ENCODE data around the gene TMPRSS11D. TPM values are rescaled to one million over a fixed set of nuclear protein-coding genes. Genes with fewer than 3 reads are reported as not detected.
A peak's percentile ranks its signal among the peaks of the same experiment; 100 is the strongest.

Gene TMPRSS11D
- total RNA-seq, 4 donors from 2014 or later, result 3.4 TPM; not detected in 3

DNA sequence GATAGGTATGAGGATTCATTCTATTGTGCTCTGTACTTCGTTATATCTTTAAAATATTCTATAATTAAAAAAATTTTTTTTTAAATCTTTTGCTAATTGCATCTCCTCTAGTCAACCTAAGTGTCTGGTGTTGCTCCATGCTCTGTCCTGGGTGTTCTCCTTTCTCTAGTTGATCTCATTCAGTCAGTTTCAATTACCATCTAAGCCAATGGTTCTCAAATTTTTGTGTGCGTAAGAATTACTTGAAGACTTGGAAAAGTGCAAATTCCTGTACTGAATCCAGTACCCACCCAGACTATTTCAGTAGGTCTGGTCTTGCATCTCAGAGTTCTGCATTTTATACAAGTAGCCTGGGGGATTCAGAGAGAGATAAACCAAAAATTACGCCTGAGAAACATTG, 6.7 kb downstream of the TMPRSS11D start:
- H3K27ac ChIP-seq, result no peak overlapping the region
- intact Hi-C loops (cut with DNase I; ENCODE audit: low total_unique reads) (no loop called here), in situ Hi-C loops (cut with MboI; ENCODE audit: low pct_ligation_motif_present in 1 of 4, low pct_unique_long_range_greater_than_20kb in 1 of 4, low sequenced_read_pairs in 3 of 4) (no loop called here)
- no peak for DNase-seq
- no peaks in the 10 kb centered on the region for H3K9me3 ChIP-seq
- TF ChIP-seq CTCF (IDR thresholded peaks at IDR 0.05), result no peak
- no peak for TF ChIP-seq POLR2AphosphoS5 (IDR thresholded peaks at IDR 0.05)
- no peak for TF ChIP-seq POLR2A (IDR thresholded peaks at IDR 0.05)
- TF ChIP-seq EP300 (IDR thresholded peaks at IDR 0.05; ENCODE audit: low read depth), result no peak
- 89 to 92% methylated on average over 3 of the region's 3 CpGs for WGBS, 2 donors (ENCODE audit: low coverage in 1 of 2)
- H3K27me3 ChIP-seq, result no peaks in the 10 kb centered on the region
- no peaks in the 10 kb centered on the region for H3K4me1 ChIP-seq
- H3K36me3 ChIP-seq, result no peaks in the 10 kb centered on the region
- no peak overlapping the region for H3K4me3 ChIP-seq

- Histone ChIP-seq H3K27ac (no peak overlapping the region), H3K27me3 (no peaks in the 10 kb centered on the region), H3K36me3 (no peaks in the 10 kb centered on the region), H3K9me3 (no peaks in the 10 kb centered on the region), H3K4me3 (no peak overlapping the region), H3K4me1 (no peaks in the 10 kb centered on the region)
- no peak for DNase-seq
- in situ Hi-C loops (cut with MboI; ENCODE audit: low pct_ligation_motif_present in 1 of 4, low pct_unique_long_range_greater_than_20kb in 1 of 4, low sequenced_read_pairs in 3 of 4) (no loop called here), intact Hi-C loops (cut with DNase I; ENCODE audit: low total_unique reads) (no loop called here)
- TF ChIP-seq EP300 (IDR thresholded peaks at IDR 0.05; ENCODE audit: low read depth) (no peak), POLR2AphosphoS5 (IDR thresholded peaks at IDR 0.05) (no peak), POLR2A (IDR thresholded peaks at IDR 0.05) (no peak)
- WGBS, 2 donors (ENCODE audit: low coverage in 1 of 2), result 65 to 89% methylated on average over 1 to 2 of the region's 2 CpGs
Measured at GRCh38 chr4:67874986-67875385, 8.8 kb downstream of the TMPRSS11D start.

DNA sequence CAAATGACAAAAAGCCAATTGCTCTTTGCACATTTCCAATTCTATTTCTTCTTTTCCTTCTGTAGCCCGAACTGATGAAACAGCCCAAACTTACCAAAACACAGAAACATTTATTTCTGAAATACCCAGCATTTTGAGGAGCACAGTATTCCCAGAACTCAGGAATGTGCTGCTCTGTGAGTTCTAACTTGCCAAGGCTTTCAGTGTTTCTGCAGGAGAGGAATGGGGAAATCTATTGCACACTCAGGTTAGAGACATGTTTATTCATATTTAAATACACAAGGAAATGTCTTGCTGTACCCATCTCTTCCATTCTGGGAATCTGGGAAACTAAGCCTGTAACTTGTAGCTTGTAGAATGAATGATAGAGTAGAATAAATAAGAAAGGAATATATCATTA, 10.7 kb downstream of the TMPRSS11D start:
- WGBS, 2 donors (ENCODE audit: low coverage in 1 of 2), result 58 to 83% methylated on average over 1 of the region's 1 CpG
- Histone ChIP-seq H3K27me3 (no peaks in the 10 kb centered on the region), H3K27ac (no peak overlapping the region), H3K36me3 (no peaks in the 10 kb centered on the region), H3K9me3 (no peaks in the 10 kb centered on the region), H3K4me3 (no peak overlapping the region), H3K4me1 (no peaks in the 10 kb centered on the region)
- DNase-seq, result no peak
- TF ChIP-seq CTCF (IDR thresholded peaks at IDR 0.05), result no peak
- TF ChIP-seq POLR2A (IDR thresholded peaks at IDR 0.05), result no peak
- TF ChIP-seq EP300 (IDR thresholded peaks at IDR 0.05; ENCODE audit: low read depth), result no peak
- TF ChIP-seq POLR2AphosphoS5 (IDR thresholded peaks at IDR 0.05), result no peak
- intact Hi-C loops (cut with DNase I; ENCODE audit: low total_unique reads), result no loop called here
- in situ Hi-C loops (cut with MboI; ENCODE audit: low pct_ligation_motif_present in 1 of 4, low pct_unique_long_range_greater_than_20kb in 1 of 4, low sequenced_read_pairs in 3 of 4), result no loop called here

- Histone ChIP-seq H3K27ac (no peak overlapping the region), H3K36me3 (no peaks in the 10 kb centered on the region), H3K9me3 (no peaks in the 10 kb centered on the region), H3K27me3 (no peaks in the 10 kb centered on the region), H3K4me3 (no peak overlapping the region), H3K4me1 (no peaks in the 10 kb centered on the region)
- in situ Hi-C loops (cut with MboI; ENCODE audit: low pct_ligation_motif_present in 1 of 4, low pct_unique_long_range_greater_than_20kb in 1 of 4, low sequenced_read_pairs in 3 of 4), result no loop called here
- DNase-seq, result no peak
- TF ChIP-seq POLR2AphosphoS5 (IDR thresholded peaks at IDR 0.05) (no peak), EP300 (IDR thresholded peaks at IDR 0.05; ENCODE audit: low read depth) (no peak), CTCF (IDR thresholded peaks at IDR 0.05) (peak in 1 of 5 experiments; percentile 5)
- intact Hi-C loops (cut with DNase I; ENCODE audit: low total_unique reads), result no loop called here
Measured at GRCh38 chr4:67871867-67872266, 11.9 kb downstream of the TMPRSS11D start.

GRCh38 chr4:67869580-67870190, 14.1 kb downstream of the TMPRSS11D start:
- DNase-seq, result no peak
- Histone ChIP-seq H3K27ac (no peak overlapping the region), H3K27me3 (no peaks in the 10 kb centered on the region), H3K36me3 (no peaks in the 10 kb centered on the region), H3K9me3 (no peaks in the 10 kb centered on the region), H3K4me3 (no peak overlapping the region), H3K4me1 (no peaks in the 10 kb centered on the region)
- TF ChIP-seq POLR2A (IDR thresholded peaks at IDR 0.05), result no peak
- no peak for TF ChIP-seq POLR2AphosphoS5 (IDR thresholded peaks at IDR 0.05)
- TF ChIP-seq CTCF (IDR thresholded peaks at IDR 0.05), result no peak
- no peak for TF ChIP-seq EP300 (IDR thresholded peaks at IDR 0.05; ENCODE audit: low read depth)
- WGBS, 2 donors (ENCODE audit: low coverage in 1 of 2), result 75% methylated on average over 4 of the region's 4 CpGs
- intact Hi-C loops (cut with DNase I; ENCODE audit: low total_unique reads), result no loop called here
- in situ Hi-C loops (cut with MboI; ENCODE audit: low pct_ligation_motif_present in 1 of 4, low pct_unique_long_range_greater_than_20kb in 1 of 4, low sequenced_read_pairs in 3 of 4), result no loop called here

All from transverse colon (tissue), 4 donors.